Amniotic stem cell (primary cell): ENCODE results near the gene WAS.

Source experiments
- DNase-seq: peaks from one replicate; lab custom pipeline; 2025; lab: John Stamatoyannopoulos, UW

The WAS gene

GRCh38 chrX:48711929-48712505 is 28.4 kb downstream of the WAS start:
- no peak for DNase-seq

- DNase-seq = no peak
Observed at GRCh38 chrX:48713847-48714246, 30.2 kb downstream of the WAS start.

GRCh38 chrX:48714573-48714972 is 31.0 kb downstream of the WAS start:
- no peak for DNase-seq

- no peak for DNase-seq
Observed at GRCh38 chrX:48715072-48715471, 31.5 kb downstream of the WAS start.

- DNase-seq = no peak
Observed at GRCh38 chrX:48715876-48716502, 32.4 kb downstream of the WAS start.

GRCh38 chrX:48719958-48720357 is 36.4 kb downstream of the WAS start:
- DNase-seq = no peak

GRCh38 chrX:48720577-48721250 is 37.1 kb downstream of the WAS start:
- DNase-seq = no peak

GRCh38 chrX:48721916-48722315 is 38.3 kb downstream of the WAS start:
- no peak for DNase-seq

- no peak for DNase-seq
Observed at GRCh38 chrX:48726596-48726995, 43.0 kb downstream of the WAS start.

- no peak for DNase-seq
Observed at GRCh38 chrX:48728653-48729052, 45.1 kb downstream of the WAS start.

- DNase-seq = no peak
Observed at GRCh38 chrX:48736303-48736702, 52.7 kb downstream of the WAS start.

- no peak for DNase-seq
Observed at GRCh38 chrX:48736878-48737212, 53.2 kb downstream of the WAS start.

- DNase-seq = peak; percentile 94
Observed at GRCh38 chrX:48737213-48737938, 53.8 kb downstream of the WAS start.

GRCh38 chrX:48737940-48738339 is 54.3 kb downstream of the WAS start:
- DNase-seq = no peak
